Chondrocyte (in vitro differentiated cells): ENCODE results near the gene SUPT4H1. TPM values are rescaled to one million over a fixed set of nuclear protein-coding genes. Genes with fewer than 3 reads are reported as not detected.

ENCODE experiments used
- DNase-seq: peaks from one replicate; pipeline ENCODE4 v3.0.0; 2021; ENCODE audit warnings: mixed read lengths, low spot score
- H3K27ac Mint-ChIP-seq: one replicate; pipeline ENCODE4 v1.8.0; 2021; ENCODE audit warnings: mild to moderate bottlenecking, moderate library complexity, mixed read lengths; ENCODE audit not compliant: unreplicated experiment
- H3K27me3 Mint-ChIP-seq: 2 replicates; pipeline ENCODE4 v1.8.0; 2021; ENCODE audit warnings: low read depth, mixed read lengths
- H3K36me3 Mint-ChIP-seq: 2 replicates; pipeline ENCODE4 v1.8.0; 2021; ENCODE audit warnings: low read depth, mixed read lengths
- H3K4me1 Mint-ChIP-seq: 2 replicates; pipeline ENCODE4 v1.8.0; 2021; ENCODE audit warnings: low read depth, mild to moderate bottlenecking, mixed read lengths
- H3K4me3 Mint-ChIP-seq: one replicate; pipeline ENCODE4 v1.8.0; 2021; ENCODE audit warnings: mild to moderate bottlenecking, moderate library complexity, mixed read lengths; ENCODE audit not compliant: unreplicated experiment
- H3K9me3 Mint-ChIP-seq: 2 replicates; pipeline ENCODE4 v1.8.0; 2021; ENCODE audit warnings: low read depth, mixed read lengths
- total RNA-seq: library from RNA; stranded (reverse); gene quantifications from 3 replicates; pipeline ENCODE4 v1.2.1, GENCODE V29; 2021
- TF ChIP-seq, protein P1 (sequence below): fragments of 200-600 bp; sonication (generic); IDR thresholded peaks from 2 replicates; pipeline ENCODE4 v1.5.0; 2021; ENCODE audit warnings: antibody characterized with exemption, mild to moderate bottlenecking, moderate library complexity

The SUPT4H1 gene
- total RNA-seq, 1 donor from 2014 or later: 57.4 TPM

GRCh38 chr17:58375811-58376210 lies 23.8 kb upstream of the SUPT4H1 start:
- no peaks in the 10 kb centered on the region for H3K27me3 Mint-ChIP-seq
- H3K9me3 Mint-ChIP-seq: no peaks in the 10 kb centered on the region
- H3K4me1 Mint-ChIP-seq: no peaks in the 10 kb centered on the region
- H3K4me3 Mint-ChIP-seq: no peak overlapping the region
- no peak overlapping the region for H3K27ac Mint-ChIP-seq
- no peak for DNase-seq
- H3K36me3 Mint-ChIP-seq: no peaks in the 10 kb centered on the region
- TF ChIP-seq, protein P1, sequence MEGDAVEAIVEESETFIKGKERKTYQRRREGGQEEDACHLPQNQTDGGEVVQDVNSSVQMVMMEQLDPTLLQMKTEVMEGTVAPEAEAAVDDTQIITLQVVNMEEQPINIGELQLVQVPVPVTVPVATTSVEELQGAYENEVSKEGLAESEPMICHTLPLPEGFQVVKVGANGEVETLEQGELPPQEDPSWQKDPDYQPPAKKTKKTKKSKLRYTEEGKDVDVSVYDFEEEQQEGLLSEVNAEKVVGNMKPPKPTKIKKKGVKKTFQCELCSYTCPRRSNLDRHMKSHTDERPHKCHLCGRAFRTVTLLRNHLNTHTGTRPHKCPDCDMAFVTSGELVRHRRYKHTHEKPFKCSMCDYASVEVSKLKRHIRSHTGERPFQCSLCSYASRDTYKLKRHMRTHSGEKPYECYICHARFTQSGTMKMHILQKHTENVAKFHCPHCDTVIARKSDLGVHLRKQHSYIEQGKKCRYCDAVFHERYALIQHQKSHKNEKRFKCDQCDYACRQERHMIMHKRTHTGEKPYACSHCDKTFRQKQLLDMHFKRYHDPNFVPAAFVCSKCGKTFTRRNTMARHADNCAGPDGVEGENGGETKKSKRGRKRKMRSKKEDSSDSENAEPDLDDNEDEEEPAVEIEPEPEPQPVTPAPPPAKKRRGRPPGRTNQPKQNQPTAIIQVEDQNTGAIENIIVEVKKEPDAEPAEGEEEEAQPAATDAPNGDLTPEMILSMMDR: no peak

GRCh38 chr17:58375256-58375655 lies 23.3 kb upstream of the SUPT4H1 start:
- H3K4me3 Mint-ChIP-seq: no peak overlapping the region
- DNase-seq: no peak
- no peaks in the 10 kb centered on the region for H3K36me3 Mint-ChIP-seq
- H3K27ac Mint-ChIP-seq: no peak overlapping the region
- TF ChIP-seq, protein P1: no peak
- no peaks in the 10 kb centered on the region for H3K4me1 Mint-ChIP-seq
- no peaks in the 10 kb centered on the region for H3K27me3 Mint-ChIP-seq
- H3K9me3 Mint-ChIP-seq: no peaks in the 10 kb centered on the region

GRCh38 chr17:58373923-58374322 lies 21.9 kb upstream of the SUPT4H1 start:
- Mint-ChIP-seq H3K9me3 (no peaks in the 10 kb centered on the region), H3K4me3 (no peak overlapping the region), H3K27me3 (peaks cover 4% of the 10 kb centered on the region), H3K36me3 (no peaks in the 10 kb centered on the region), H3K4me1 (no peaks in the 10 kb centered on the region), H3K27ac (no peak overlapping the region)
- TF ChIP-seq, protein P1: no peak
- DNase-seq: no peak

- Mint-ChIP-seq H3K27ac (no peak overlapping the region), H3K27me3 (peaks cover 5% of the 10 kb centered on the region), H3K36me3 (no peaks in the 10 kb centered on the region), H3K9me3 (no peaks in the 10 kb centered on the region), H3K4me3 (no peak overlapping the region), H3K4me1 (no peaks in the 10 kb centered on the region)
- no peak for DNase-seq
- TF ChIP-seq, protein P1: no peak
Measured at GRCh38 chr17:58373003-58373402, 21.0 kb upstream of the SUPT4H1 start.

- Mint-ChIP-seq H3K9me3 (no peaks in the 10 kb centered on the region), H3K27ac (no peak overlapping the region), H3K4me1 (no peaks in the 10 kb centered on the region), H3K27me3 (peaks cover 5% of the 10 kb centered on the region), H3K4me3 (no peak overlapping the region), H3K36me3 (no peaks in the 10 kb centered on the region)
- no peak for DNase-seq
- TF ChIP-seq, protein P1: no peak
Measured at GRCh38 chr17:58371300-58371950, 19.4 kb upstream of the SUPT4H1 start.
